ENCODE data around the gene PCSK5. TPM values are rescaled to one million over a fixed set of nuclear protein-coding genes. Genes with fewer than 3 reads are reported as not detected.
"Not testable (repeated sequence)": the region's sequence is repeated elsewhere in the genome, so short reads cannot be mapped to it uniquely, and the experiment has no call there.

Gene PCSK5
- polyA plus RNA-seq (2012; ENCODE audit: insufficient read depth, insufficient read length): 0.75 TPM

DNA sequence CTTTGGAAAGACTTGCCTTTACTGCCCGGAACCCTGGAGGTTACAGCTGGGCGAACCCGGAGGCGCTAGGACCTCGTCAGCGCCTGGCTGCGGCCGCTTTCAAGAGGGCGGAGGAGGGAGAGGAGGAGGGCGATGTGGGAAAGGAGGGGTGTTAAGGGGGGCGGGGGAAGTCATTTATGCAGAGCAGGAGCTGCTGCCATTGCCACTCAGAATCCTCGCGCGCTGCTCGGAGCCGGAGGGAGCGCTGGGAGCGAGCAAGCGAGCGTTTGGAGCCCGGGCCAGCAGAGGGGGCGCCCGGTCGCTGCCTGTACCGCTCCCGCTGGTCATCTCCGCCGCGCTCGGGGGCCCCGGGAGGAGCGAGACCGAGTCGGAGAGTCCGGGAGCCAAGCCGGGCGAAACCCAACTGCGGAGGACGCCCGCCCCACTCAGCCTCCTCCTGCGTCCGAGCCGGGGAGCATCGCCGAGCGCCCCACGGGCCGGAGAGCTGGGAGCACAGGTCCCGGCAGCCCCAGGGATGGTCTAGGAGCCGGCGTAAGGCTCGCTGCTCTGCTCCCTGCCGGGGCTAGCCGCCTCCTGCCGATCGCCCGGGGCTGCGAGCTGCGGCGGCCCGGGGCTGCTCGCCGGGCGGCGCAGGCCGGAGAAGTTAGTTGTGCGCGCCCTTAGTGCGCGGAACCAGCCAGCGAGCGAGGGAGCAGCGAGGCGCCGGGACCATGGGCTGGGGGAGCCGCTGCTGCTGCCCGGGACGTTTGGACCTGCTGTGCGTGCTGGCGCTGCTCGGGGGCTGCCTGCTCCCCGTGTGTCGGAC lies at the start of gene PCSK5:
PCSK5 (plus strand) TSS at position 202 of the 805 bp plus-strand sequence; CDS start at position 711, 509 bp downstream.
- peak; percentile 76 for DNase-seq (ENCODE audit: low read depth, low spot score)
- peak within 1 kb of the TSS; percentile 57 for H3K4me3 ChIP-seq (ENCODE audit: low read length)

DNA sequence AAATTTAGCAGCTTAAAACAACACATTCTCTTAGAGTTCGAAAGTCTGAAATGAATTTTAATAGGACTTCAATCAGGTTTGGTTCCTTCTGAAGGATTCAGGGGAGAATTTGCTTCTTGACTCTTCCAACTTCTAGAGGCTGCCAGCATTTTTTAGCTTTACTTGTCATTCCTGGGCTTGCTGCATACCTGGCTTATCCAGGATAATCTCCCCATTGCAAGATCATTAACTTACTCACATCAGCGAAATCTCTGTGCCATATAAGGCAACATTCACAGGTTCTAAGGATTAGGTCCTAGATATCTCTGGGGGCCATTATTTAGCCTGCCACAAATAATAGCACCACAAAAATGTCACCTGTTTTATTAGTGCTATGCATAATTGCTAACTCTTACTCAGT lies 46.2 kb upstream of the PCSK5 start:
- H3K4me3 ChIP-seq (ENCODE audit: low read length): no peak overlapping the region
- DNase-seq (ENCODE audit: low read depth, low spot score): no peak

DNA sequence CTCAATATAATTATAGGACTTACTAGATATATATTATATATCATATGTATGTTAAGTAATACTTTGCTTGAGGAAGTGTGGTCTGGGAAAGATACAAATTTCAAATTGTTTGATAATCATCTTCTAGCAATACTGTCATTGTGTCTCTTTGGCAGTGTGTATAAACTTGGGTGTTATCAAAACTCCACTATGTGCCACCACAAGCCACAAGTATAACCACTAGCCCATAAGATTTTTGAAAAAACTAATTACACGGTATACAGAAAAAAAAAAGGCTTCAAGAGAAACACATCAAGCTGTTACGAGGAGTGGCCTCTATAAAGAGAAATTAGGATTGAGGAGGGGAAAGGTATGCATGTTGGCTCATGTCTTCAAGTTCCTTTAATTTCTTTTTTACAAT lies 44.7 kb upstream of the PCSK5 start:
- DNase-seq (ENCODE audit: low read depth, low spot score): peak; percentile 17
- no peak overlapping the region for H3K4me3 ChIP-seq (ENCODE audit: low read length)

GRCh38 chr9:75847085-75847484 lies 43.4 kb upstream of the PCSK5 start:
- no peak for DNase-seq (ENCODE audit: low read depth, low spot score)
- H3K4me3 ChIP-seq (ENCODE audit: low read length): no peak overlapping the region

GRCh38 chr9:75850459-75851200 lies 39.8 kb upstream of the PCSK5 start:
- no peak for DNase-seq (ENCODE audit: low read depth, low spot score)
- no peak overlapping the region for H3K4me3 ChIP-seq (ENCODE audit: low read length)

DNA sequence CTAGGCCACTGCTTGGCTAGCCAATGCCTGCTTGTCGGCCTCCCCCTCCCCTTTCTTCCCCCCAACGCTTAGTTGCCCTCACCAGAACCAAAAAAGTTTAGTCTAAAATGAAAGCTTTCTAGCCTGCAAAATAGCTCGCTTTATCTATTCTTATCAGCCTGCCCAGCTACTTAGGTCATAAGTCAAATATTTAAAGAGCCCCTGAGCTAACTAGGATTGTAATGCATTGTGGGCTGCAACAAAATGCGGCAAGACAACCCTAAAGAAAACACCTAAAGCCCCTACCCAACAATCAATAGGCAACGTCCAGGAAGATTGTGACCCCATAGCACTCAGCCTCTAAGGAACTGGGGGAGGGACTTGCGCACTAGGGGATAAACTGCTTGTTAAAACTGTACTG lies 38.6 kb upstream of the PCSK5 start:
- H3K4me3 ChIP-seq (ENCODE audit: low read length): no peak overlapping the region
- DNase-seq (ENCODE audit: low read depth, low spot score): no peak

- DNase-seq (ENCODE audit: low read depth, low spot score): no peak
- no peak overlapping the region for H3K4me3 ChIP-seq (ENCODE audit: low read length)
These were observed 37.7 kb upstream of the PCSK5 start for GRCh38 chr9:75852746-75853145.

DNA sequence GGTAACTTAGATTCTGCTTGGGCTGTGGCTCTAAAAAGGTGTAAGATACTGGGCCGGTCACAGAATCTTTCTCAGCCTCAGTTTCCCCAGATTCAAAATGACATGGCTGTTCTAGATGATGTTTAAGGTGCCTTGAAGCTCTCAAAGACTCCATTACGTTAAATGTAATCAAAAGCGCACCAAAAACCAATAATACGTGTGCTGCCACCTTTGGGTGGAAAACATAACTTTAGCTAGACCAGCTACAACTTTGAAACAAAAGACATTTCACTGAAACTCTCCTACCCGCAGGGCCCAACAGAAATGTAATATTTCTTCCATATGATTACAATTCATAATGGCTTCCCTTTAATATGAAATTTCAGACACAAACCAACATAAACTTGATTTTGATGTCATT lies 35.0 kb upstream of the PCSK5 start:
- no peak for DNase-seq (ENCODE audit: low read depth, low spot score)
- no peak overlapping the region for H3K4me3 ChIP-seq (ENCODE audit: low read length)

DNA sequence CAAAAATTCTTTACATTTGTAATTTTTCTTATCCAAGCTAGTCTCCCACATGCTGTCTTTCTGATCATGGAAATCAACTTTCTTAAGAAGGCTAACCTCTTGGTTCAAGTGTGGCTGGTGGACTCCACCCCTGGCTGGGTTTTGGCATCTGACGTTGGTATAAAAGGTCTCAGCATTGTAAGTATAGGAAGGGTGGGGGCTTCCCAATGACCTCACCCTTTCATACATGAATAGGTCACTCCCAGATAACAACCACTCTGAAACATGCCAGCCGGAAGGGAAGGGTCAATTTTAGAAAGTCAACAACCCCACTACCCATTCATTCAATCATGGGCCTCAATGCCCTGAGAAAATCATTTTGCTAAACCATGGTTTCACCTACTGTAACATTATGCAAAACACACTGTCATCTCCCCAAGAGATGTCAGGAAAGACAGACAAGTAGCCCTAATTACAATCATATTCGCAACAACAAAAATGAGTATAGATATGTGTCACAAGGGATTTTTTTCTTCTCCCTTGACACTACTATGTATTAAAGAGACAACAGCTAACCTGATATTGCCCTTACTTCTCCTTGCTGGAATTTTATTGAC lies 31.9 kb upstream of the PCSK5 start:
- no peak overlapping the region for H3K4me3 ChIP-seq (ENCODE audit: low read length)
- DNase-seq (ENCODE audit: low read depth, low spot score): no peak

- DNase-seq (ENCODE audit: low read depth, low spot score): no peak
- H3K4me3 ChIP-seq (ENCODE audit: low read length): no peak overlapping the region
These were observed 26.2 kb upstream of the PCSK5 start for GRCh38 chr9:75864266-75864665.

- no peak overlapping the region for H3K4me3 ChIP-seq (ENCODE audit: low read length)
- peak; percentile 47 for DNase-seq (ENCODE audit: low read depth, low spot score)
These were observed 24.1 kb upstream of the PCSK5 start for GRCh38 chr9:75866273-75866871.

- not testable (repeated sequence) for DNase-seq (ENCODE audit: low read depth, low spot score); H3K4me3 ChIP-seq (ENCODE audit: low read length)
These were observed 21.9 kb upstream of the PCSK5 start for GRCh38 chr9:75868526-75868925.

GRCh38 chr9:75869236-75869635 lies 21.2 kb upstream of the PCSK5 start:
- no peak for DNase-seq (ENCODE audit: low read depth, low spot score)
- H3K4me3 ChIP-seq (ENCODE audit: low read length): no peak overlapping the region

GRCh38 chr9:75870450-75870849 lies 20.0 kb upstream of the PCSK5 start:
- H3K4me3 ChIP-seq (ENCODE audit: low read length): no peak overlapping the region
- no peak for DNase-seq (ENCODE audit: low read depth, low spot score)

GRCh38 chr9:75871624-75872023 lies 18.8 kb upstream of the PCSK5 start:
- H3K4me3 ChIP-seq (ENCODE audit: low read length): no peak overlapping the region
- no peak for DNase-seq (ENCODE audit: low read depth, low spot score)

DNA sequence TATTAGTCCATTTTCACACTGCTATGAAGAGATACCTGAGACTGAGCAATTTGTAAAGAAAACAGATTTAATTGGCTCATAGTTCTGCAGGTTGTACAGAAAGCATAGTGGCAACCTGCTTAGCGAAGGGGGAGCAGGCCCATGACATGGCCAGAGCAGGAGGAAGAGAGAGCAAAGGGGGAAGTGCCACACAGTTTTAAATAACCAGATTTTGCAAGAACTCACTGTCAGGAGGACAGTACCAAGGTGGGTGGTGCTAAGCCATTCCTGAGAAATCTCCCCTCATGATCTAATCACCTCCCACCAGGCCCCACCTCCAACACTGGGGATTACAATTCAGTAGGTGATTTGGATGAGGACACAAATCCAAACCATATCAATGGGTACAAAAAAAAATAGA lies 16.8 kb upstream of the PCSK5 start:
- H3K4me3 ChIP-seq (ENCODE audit: low read length): no peak overlapping the region
- DNase-seq (ENCODE audit: low read depth, low spot score): no peak

DNA sequence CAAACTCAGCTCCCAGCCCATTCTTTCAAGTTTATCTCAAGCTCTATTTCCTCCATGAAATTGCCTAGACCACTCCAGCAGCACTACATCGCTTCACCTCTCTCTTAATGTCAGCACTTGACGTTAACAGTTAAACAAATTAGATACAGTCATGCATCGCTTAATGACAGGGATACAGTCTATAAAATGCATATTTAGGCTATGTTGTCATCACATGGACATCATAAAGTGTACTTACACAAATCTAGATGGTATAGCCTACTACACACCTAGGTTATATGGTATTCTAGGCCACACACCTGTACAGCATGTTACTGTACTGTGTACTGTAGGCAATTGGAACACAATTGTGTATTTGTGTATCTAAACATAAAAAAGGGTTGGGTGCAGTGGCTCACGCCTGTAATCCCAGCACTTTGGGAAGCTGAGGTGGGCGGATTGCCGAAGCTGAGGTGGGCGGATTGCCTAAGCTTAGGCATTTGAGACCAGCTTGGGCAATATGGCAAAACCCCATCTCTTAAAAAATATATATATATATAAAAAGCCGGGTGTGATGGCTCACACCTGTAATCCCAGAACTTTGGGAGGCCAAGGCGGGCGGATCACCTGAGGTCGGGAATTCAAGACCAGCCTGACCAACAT lies 13.4 kb upstream of the PCSK5 start:
- no peak overlapping the region for H3K4me3 ChIP-seq (ENCODE audit: low read length)
- no peak for DNase-seq (ENCODE audit: low read depth, low spot score)

DNA sequence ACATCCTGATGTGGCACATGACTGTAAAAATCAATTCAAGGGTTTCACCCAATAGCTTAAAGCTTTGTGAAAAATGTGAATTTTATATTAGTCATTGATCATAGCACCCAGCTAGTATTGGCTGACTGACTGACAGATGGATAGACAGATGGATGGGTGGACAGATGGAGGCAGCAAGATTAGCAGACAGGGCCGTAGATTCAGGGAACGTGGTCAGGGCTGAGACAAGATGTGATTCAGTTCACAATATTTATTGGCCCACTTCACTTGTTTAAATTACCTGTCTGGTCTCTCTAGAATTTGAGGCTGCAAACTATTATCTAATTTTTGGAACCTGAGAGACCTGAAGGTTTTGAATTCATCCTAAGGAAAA lies 12.0 kb upstream of the PCSK5 start:
- H3K4me3 ChIP-seq (ENCODE audit: low read length): no peak overlapping the region

DNA sequence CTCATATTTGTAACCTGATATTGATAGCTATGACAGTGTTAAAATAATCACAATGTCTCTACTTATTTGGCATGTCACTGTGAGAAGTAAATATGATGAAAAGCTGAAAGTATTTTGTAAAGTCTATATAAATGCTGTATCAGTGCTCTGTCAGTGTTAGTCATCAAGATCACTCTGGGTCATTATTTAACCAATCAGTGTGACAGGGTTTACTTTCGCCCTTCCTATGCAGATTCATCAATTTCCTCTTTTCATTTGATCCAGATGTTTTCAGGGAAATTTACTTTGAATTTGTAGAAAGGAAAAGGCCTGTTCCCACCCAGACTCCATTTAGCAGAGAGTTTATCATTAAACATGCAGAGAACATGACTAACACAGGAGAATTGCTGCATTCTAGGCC lies 9.9 kb upstream of the PCSK5 start:
- H3K4me3 ChIP-seq (ENCODE audit: low read length): no peak overlapping the region

More for the DNA sequence above, 12.0 kb upstream of the PCSK5 start:
- no peak for DNase-seq (ENCODE audit: low read depth, low spot score)

More for the DNA sequence above, 9.9 kb upstream of the PCSK5 start:
- no peak for DNase-seq (ENCODE audit: low read depth, low spot score)

All from Jurkat, Clone E6-1 (cell line).